Measurements from ENCODE around the gene PPP2CA. TPM values are rescaled to one million over a fixed set of nuclear protein-coding genes. Genes with fewer than 3 reads are reported as not detected.
A peak's percentile ranks its signal among the peaks of the same experiment; 100 is the strongest.

Gene PPP2CA
- total and polyA plus RNA-seq, 9 of the 15 experiments (the other 6 are each of a cell fraction or from before 2014, with no cell fraction given) = 23.0 to 257 (median 109) TPM

DNA sequence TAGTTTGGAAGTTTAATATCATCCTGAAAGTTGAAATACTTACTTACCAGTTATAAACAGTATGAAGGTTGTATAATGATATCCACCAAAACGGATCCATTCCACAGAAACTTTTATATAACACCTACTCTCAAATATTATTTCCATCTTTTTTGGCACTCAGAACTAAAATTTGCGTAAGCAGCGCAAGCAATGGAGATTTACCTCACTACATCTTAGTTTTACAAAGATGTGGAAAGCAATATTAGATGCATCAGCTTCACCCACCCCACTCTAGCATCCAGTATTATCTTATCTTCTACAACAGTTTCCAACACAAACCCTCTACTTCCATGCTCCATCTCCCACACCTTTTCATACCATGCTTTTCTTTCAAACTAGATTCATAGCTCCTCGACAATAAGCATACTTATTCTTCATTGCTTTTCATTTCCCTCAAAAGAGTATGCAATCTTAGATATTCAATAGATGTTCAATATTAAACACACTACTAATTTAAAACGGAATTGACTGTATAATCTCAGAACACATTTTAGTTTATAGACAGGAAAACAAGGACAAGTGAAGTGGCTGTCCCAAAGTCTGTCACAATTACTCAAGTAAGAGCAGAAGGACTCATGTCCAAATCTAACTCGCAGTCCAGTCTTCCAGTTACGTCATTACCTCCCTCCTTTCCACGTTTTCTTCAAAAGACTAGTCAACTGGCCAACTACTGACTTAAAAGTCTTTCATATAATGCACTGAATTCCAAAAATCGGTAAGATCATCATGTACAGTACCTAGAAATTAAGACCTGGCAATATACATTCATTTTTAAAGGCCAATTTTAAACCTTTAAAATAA, 2.2 kb downstream of the PPP2CA start (continued):
- TF ChIP-seq, protein P1, sequence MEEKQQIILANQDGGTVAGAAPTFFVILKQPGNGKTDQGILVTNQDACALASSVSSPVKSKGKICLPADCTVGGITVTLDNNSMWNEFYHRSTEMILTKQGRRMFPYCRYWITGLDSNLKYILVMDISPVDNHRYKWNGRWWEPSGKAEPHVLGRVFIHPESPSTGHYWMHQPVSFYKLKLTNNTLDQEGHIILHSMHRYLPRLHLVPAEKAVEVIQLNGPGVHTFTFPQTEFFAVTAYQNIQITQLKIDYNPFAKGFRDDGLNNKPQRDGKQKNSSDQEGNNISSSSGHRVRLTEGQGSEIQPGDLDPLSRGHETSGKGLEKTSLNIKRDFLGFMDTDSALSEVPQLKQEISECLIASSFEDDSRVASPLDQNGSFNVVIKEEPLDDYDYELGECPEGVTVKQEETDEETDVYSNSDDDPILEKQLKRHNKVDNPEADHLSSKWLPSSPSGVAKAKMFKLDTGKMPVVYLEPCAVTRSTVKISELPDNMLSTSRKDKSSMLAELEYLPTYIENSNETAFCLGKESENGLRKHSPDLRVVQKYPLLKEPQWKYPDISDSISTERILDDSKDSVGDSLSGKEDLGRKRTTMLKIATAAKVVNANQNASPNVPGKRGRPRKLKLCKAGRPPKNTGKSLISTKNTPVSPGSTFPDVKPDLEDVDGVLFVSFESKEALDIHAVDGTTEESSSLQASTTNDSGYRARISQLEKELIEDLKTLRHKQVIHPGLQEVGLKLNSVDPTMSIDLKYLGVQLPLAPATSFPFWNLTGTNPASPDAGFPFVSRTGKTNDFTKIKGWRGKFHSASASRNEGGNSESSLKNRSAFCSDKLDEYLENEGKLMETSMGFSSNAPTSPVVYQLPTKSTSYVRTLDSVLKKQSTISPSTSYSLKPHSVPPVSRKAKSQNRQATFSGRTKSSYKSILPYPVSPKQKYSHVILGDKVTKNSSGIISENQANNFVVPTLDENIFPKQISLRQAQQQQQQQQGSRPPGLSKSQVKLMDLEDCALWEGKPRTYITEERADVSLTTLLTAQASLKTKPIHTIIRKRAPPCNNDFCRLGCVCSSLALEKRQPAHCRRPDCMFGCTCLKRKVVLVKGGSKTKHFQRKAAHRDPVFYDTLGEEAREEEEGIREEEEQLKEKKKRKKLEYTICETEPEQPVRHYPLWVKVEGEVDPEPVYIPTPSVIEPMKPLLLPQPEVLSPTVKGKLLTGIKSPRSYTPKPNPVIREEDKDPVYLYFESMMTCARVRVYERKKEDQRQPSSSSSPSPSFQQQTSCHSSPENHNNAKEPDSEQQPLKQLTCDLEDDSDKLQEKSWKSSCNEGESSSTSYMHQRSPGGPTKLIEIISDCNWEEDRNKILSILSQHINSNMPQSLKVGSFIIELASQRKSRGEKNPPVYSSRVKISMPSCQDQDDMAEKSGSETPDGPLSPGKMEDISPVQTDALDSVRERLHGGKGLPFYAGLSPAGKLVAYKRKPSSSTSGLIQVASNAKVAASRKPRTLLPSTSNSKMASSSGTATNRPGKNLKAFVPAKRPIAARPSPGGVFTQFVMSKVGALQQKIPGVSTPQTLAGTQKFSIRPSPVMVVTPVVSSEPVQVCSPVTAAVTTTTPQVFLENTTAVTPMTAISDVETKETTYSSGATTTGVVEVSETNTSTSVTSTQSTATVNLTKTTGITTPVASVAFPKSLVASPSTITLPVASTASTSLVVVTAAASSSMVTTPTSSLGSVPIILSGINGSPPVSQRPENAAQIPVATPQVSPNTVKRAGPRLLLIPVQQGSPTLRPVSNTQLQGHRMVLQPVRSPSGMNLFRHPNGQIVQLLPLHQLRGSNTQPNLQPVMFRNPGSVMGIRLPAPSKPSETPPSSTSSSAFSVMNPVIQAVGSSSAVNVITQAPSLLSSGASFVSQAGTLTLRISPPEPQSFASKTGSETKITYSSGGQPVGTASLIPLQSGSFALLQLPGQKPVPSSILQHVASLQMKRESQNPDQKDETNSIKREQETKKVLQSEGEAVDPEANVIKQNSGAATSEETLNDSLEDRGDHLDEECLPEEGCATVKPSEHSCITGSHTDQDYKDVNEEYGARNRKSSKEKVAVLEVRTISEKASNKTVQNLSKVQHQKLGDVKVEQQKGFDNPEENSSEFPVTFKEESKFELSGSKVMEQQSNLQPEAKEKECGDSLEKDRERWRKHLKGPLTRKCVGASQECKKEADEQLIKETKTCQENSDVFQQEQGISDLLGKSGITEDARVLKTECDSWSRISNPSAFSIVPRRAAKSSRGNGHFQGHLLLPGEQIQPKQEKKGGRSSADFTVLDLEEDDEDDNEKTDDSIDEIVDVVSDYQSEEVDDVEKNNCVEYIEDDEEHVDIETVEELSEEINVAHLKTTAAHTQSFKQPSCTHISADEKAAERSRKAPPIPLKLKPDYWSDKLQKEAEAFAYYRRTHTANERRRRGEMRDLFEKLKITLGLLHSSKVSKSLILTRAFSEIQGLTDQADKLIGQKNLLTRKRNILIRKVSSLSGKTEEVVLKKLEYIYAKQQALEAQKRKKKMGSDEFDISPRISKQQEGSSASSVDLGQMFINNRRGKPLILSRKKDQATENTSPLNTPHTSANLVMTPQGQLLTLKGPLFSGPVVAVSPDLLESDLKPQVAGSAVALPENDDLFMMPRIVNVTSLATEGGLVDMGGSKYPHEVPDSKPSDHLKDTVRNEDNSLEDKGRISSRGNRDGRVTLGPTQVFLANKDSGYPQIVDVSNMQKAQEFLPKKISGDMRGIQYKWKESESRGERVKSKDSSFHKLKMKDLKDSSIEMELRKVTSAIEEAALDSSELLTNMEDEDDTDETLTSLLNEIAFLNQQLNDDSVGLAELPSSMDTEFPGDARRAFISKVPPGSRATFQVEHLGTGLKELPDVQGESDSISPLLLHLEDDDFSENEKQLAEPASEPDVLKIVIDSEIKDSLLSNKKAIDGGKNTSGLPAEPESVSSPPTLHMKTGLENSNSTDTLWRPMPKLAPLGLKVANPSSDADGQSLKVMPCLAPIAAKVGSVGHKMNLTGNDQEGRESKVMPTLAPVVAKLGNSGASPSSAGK (IDR thresholded peaks at IDR 0.05) = no peak
- TF ChIP-seq SMARCC2 (IDR thresholded peaks at IDR 0.05; ENCODE audit: low read depth) (peak; percentile 33; the same call in 1 of the 2 replicates), ZNF586 (CRISPR knock-in tag; conservative IDR thresholded peaks at IDR 0.05) (no peak), TEAD2 (tag; IDR thresholded peaks at IDR 0.05) (no peak), CEBPG (CRISPR knock-in tag; IDR thresholded peaks at IDR 0.05) (0 out of 2 replicates have a peak, but pooled peaks have one; percentile 39), CEBPG (tag; conservative IDR thresholded peaks at IDR 0.05 in 1 of 2, IDR thresholded peaks at IDR 0.05 in 1 of 2) (peak; percentile 59 to 71; a peak in 3 of 4 replicates), RCOR1 (IDR thresholded peaks at IDR 0.05; ENCODE audit: borderline replicate concordance in 1 of 2, low read depth in 2 of 2, low read length in 2 of 2) (peak in 1 of 2 experiments; percentile 44; a peak in 1 of 4 replicates)

Measured in K562 (cell line).